GM21367 (cell line): ENCODE data around the gene ACADL.
A peak's percentile ranks its signal among the peaks of the same experiment; 100 is the strongest.

Experiments
- ATAC-seq: cut with Tn5 transposase; IDR thresholded peaks from one replicate; pipeline ENCODE4 v1.9.1; 2021; ENCODE audit not compliant: unreplicated experiment

Gene ACADL

GRCh38 chr2:210170446-210171303 is 54.6 kb downstream of the ACADL start:
- peak; percentile 70 for ATAC-seq

- no peak for ATAC-seq
Measured at GRCh38 chr2:210170196-210170445, 55.1 kb downstream of the ACADL start.

GRCh38 chr2:210169516-210170195 is 55.6 kb downstream of the ACADL start:
- peak; percentile 30 for ATAC-seq

GRCh38 chr2:210167227-210167626 is 58.0 kb downstream of the ACADL start:
- no peak for ATAC-seq

GRCh38 chr2:210162466-210163124 is 62.7 kb downstream of the ACADL start:
- ATAC-seq: no peak

GRCh38 chr2:210159059-210159458 is 66.2 kb downstream of the ACADL start:
- ATAC-seq: no peak

GRCh38 chr2:210158236-210158635 is 67.0 kb downstream of the ACADL start:
- no peak for ATAC-seq

- no peak for ATAC-seq
Measured at GRCh38 chr2:210157526-210157925, 67.7 kb downstream of the ACADL start.

GRCh38 chr2:210147614-210148013 is 77.6 kb downstream of the ACADL start:
- ATAC-seq: no peak
